Loucy (cell line): ENCODE measurements around the gene FBLN5.

Experiments
- H2AFZ ChIP-seq: fragments of 200-600 bp; sonication (generic); 2 replicates; pipeline ENCODE4 v1.6.0; 2016; ENCODE audit warnings: antibody characterized with exemption, mild to moderate bottlenecking, low read length, moderate library complexity
- H3F3A ChIP-seq: fragments of 200-600 bp; 2 replicates; pipeline ENCODE4 v1.6.0; 2016; ENCODE audit warnings: antibody characterized with exemption, low read depth, mild to moderate bottlenecking
- H3K27me3 ChIP-seq: fragments of 200-600 bp; sonication (generic); 2 replicates; pipeline ENCODE4 v1.6.1; 2014; ENCODE audit warnings: low read length, mild to moderate bottlenecking; ENCODE audit not compliant: insufficient read depth, poor library complexity, severe bottlenecking
- H3K36me3 ChIP-seq: fragments of 200-600 bp; sonication (generic); 2 replicates; pipeline ENCODE4 v1.6.1; 2016; ENCODE audit warnings: low read length; ENCODE audit not compliant: insufficient read depth
- H3K4me1 ChIP-seq: fragments of 200-600 bp; sonication (generic); 2 replicates; pipeline ENCODE4 v1.5.1; 2014; ENCODE audit warnings: low read length, mild to moderate bottlenecking; ENCODE audit not compliant: insufficient read depth, poor library complexity, severe bottlenecking
- H3K4me2 ChIP-seq: fragments of 200-600 bp; sonication (generic); 2 replicates; pipeline ENCODE4 v1.6.0; 2014; ENCODE audit warnings: antibody characterized with exemption, low read length, low read depth, mild to moderate bottlenecking; ENCODE audit not compliant: poor library complexity, severe bottlenecking
- H3K4me3 ChIP-seq: fragments of 200-600 bp; sonication (generic); 2 replicates; pipeline ENCODE4 v1.5.1; 2014; ENCODE audit warnings: low read length, mild to moderate bottlenecking, mixed read lengths; ENCODE audit not compliant: poor library complexity, severe bottlenecking
- H3K79me2 ChIP-seq: fragments of 200-600 bp; sonication (generic); 2 replicates; pipeline ENCODE4 v1.6.1; 2014; ENCODE audit warnings: low read length; ENCODE audit not compliant: insufficient read depth
- H3K9ac ChIP-seq: fragments of 200-600 bp; sonication (generic); 2 replicates; pipeline ENCODE4 v1.6.0; 2014; ENCODE audit warnings: mild to moderate bottlenecking, low read depth, low read length, moderate library complexity; ENCODE audit not compliant: poor library complexity, severe bottlenecking
- H3K9me2 ChIP-seq: fragments of 200-600 bp; sonication (generic); replicated peaks from 2 replicates; pipeline ENCODE4 v1.6.1; 2016; ENCODE audit warnings: low read depth, low read length, mixed read lengths
- H3K9me3 ChIP-seq: fragments of 200-600 bp; sonication (generic); 2 replicates; pipeline ENCODE4 v1.6.1; 2014; ENCODE audit warnings: mild to moderate bottlenecking, antibody characterized with exemption, low read length, low read depth; ENCODE audit not compliant: insufficient read depth
- H4K20me1 ChIP-seq: fragments of 200-600 bp; sonication (generic); 2 replicates; pipeline ENCODE4 v1.6.0; 2014; ENCODE audit warnings: antibody characterized with exemption, low read length, mild to moderate bottlenecking; ENCODE audit not compliant: insufficient read depth, poor library complexity, severe bottlenecking
- EZH2phosphoT487 ChIP-seq: fragments of 200-600 bp; IDR thresholded peaks from 2 replicates; pipeline ENCODE4 v1.6.1; 2018; ENCODE audit warnings: antibody characterized with exemption, mild to moderate bottlenecking, moderate library complexity, borderline replicate concordance
- TF ChIP-seq, protein P1 (sequence below): fragments of 200-600 bp; sonication (generic); conservative IDR thresholded peaks from 2 replicates; pipeline ENCODE4 v1.5.1; 2014; ENCODE audit warnings: mild to moderate bottlenecking, antibody characterized with exemption, low read length

Gene FBLN5

DNA sequence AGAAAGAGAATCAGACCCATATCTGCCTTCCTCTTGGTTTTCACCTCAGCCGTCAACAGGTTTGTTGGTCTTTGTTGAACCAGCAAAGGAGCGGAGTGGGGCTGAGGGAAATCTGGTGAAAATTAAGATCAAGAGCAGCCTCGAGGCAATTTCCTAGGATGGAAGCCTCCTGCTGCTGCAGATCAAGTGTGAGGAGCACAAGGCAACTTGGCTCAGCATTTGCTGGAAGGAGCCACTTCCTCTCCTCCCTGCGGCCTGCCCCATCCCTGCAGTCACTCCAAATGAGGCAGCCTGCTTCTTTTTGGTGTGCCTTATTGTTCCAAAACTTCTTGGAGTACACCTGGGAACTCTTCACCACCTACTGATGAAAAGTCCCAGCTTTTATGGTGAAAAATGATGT, 85.1 kb downstream of the FBLN5 start:
- no peak overlapping the region for H3K4me3 ChIP-seq
- no peaks in the 10 kb centered on the region for H4K20me1 ChIP-seq
- no peaks in the 10 kb centered on the region for H3K9me2 ChIP-seq
- no peaks in the 10 kb centered on the region for H3K36me3 ChIP-seq
- H3K4me1 ChIP-seq = peaks cover 56% of the 10 kb centered on the region
- no peaks in the 10 kb centered on the region for H3K9me3 ChIP-seq
- no peak for TF ChIP-seq EZH2phosphoT487
- TF ChIP-seq, protein P1, sequence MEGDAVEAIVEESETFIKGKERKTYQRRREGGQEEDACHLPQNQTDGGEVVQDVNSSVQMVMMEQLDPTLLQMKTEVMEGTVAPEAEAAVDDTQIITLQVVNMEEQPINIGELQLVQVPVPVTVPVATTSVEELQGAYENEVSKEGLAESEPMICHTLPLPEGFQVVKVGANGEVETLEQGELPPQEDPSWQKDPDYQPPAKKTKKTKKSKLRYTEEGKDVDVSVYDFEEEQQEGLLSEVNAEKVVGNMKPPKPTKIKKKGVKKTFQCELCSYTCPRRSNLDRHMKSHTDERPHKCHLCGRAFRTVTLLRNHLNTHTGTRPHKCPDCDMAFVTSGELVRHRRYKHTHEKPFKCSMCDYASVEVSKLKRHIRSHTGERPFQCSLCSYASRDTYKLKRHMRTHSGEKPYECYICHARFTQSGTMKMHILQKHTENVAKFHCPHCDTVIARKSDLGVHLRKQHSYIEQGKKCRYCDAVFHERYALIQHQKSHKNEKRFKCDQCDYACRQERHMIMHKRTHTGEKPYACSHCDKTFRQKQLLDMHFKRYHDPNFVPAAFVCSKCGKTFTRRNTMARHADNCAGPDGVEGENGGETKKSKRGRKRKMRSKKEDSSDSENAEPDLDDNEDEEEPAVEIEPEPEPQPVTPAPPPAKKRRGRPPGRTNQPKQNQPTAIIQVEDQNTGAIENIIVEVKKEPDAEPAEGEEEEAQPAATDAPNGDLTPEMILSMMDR = no peak
- H3K9ac ChIP-seq = no peak overlapping the region
- no peak overlapping the region for H2AFZ ChIP-seq
- peaks cover 14% of the 10 kb centered on the region; the same call in 1 of the 2 replicates for H3F3A ChIP-seq
- H3K79me2 ChIP-seq = no peaks in the 10 kb centered on the region
- no peaks in the 10 kb centered on the region for H3K27me3 ChIP-seq
- no peak overlapping the region for H3K4me2 ChIP-seq

DNA sequence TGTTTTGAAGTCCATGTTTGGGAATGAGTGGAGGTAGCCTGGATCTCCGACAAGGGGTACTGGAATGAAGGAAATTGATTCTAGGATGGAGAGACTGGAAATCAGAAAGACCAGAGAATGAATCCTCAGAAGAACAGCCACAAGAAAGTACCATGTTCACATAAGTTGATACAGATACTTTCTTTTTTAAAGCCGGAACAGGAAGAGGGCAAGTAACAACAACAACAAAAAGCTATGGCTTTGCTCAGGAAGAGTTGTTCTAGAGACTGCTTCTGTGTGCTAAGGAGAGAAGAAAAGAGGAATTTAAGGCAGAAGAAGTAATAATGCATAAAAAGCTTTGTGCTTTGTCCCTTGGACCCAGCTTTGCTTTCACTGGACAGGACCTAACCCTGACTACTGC, 86.4 kb downstream of the FBLN5 start:
- TF ChIP-seq, protein P1 = no peak
- TF ChIP-seq EZH2phosphoT487 = no peak
- no peaks in the 10 kb centered on the region for H3K27me3 ChIP-seq
- no peaks in the 10 kb centered on the region for H3K36me3 ChIP-seq
- peaks cover 48% of the 10 kb centered on the region for H3K4me1 ChIP-seq
- no peaks in the 10 kb centered on the region for H3K9me3 ChIP-seq
- no peak overlapping the region for H3K9ac ChIP-seq
- peak overlapping the region; percentile 62; the same call in 1 of the 2 replicates for H2AFZ ChIP-seq
- peaks cover 2% of the 10 kb centered on the region; the same call in 1 of the 2 replicates for H3F3A ChIP-seq
- no peaks in the 10 kb centered on the region for H3K9me2 ChIP-seq
- no peak overlapping the region for H3K4me2 ChIP-seq
- no peaks in the 10 kb centered on the region for H3K79me2 ChIP-seq
- no peaks in the 10 kb centered on the region for H4K20me1 ChIP-seq
- H3K4me3 ChIP-seq = no peak overlapping the region

DNA sequence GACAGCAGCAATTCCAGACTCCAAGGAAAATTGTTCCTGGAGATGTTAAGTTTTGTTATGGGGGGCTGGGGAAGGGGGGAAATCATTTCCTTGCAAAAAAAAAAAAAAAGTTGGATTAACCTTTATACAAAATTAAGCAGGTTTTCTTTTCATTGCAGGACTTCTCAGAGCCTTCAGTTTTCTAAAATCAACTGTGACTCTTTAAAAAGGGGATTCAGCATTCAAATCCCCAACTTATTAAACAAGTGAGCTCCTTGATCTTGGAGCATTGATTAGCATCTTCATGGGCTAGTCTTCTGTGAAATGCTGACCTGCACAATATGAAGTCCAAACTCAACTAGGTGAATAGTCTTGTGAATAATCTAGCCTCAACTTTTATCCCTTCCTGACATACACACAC, 87.3 kb downstream of the FBLN5 start:
- Histone ChIP-seq H4K20me1 (no peaks in the 10 kb centered on the region), H3K4me1 (peaks cover 51% of the 10 kb centered on the region), H3K79me2 (no peaks in the 10 kb centered on the region), H2AFZ (no peak overlapping the region), H3K27me3 (no peaks in the 10 kb centered on the region), H3K4me2 (no peak overlapping the region), H3K9me2 (no peaks in the 10 kb centered on the region), H3K9me3 (no peaks in the 10 kb centered on the region), H3K36me3 (no peaks in the 10 kb centered on the region), H3K4me3 (no peak overlapping the region), H3F3A (no peaks in the 10 kb centered on the region), H3K9ac (no peak overlapping the region)
- no peak for TF ChIP-seq EZH2phosphoT487
- TF ChIP-seq, protein P1 = no peak
